ENCODE results near the gene RNF167.

Gene RNF167

DNA sequence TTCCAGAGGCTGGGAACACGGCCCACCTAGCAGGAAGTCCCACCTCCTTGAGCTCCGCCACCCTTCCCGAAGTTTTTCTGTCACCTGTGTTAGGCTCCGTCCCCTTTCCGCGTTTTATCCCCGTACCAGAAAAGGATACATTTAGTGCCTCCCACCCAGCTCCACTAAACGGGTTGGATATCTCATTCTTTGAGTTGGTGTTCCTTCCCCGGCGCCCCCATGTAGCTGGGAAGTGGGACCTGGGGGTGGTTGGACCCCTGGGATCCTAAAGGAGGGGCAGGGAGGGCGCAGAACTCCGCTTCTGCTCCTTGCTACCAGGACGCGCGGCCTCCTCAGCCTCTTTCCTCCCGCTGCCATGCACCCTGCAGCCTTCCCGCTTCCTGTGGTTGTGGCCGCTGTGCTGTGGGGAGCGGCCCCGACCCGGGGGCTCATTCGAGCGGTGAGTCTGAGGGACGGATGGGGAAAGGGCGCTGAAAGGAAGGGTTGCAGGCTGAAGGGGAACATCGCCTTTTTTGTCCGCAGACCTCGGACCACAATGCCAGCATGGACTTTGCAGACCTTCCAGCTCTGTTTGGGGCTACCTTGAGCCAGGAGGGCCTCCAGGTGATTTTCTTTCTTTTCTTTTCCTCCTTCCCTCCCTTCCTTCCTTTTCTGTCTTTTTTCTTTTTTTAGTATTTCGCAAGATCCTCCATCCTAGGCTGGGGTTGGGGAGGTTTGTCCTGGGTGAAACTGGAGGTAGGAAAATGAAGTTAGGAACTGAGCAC is 669 bp downstream of the RNF167 start:
- DNase-seq, result no peak

- no peak for DNase-seq
These were observed 1.2 kb downstream of the RNF167 start for GRCh38 chr17:4941319-4941610.

GRCh38 chr17:4942760-4943508 is 2.9 kb downstream of the RNF167 start:
- no peak for DNase-seq

DNA sequence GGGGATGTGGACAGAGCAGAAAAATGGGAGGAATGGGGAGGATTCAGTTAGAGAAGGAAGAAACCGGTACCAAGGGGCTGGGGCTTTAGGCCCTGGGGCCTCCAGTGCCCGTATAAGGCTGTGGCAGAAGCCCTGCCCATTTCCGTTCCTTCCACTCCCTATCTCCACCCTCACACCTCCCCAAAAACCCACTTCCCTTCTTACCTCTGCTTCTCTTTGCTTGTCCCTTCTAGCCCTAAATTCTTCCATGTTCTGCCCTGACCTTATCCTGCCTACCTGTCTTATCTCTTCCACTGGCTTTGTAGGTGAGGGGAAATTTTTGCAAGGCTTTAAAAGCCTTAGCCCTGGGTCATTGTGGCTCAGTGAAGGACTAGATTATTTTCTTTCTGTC is 4.1 kb downstream of the RNF167 start:
- no peak for DNase-seq

DNA sequence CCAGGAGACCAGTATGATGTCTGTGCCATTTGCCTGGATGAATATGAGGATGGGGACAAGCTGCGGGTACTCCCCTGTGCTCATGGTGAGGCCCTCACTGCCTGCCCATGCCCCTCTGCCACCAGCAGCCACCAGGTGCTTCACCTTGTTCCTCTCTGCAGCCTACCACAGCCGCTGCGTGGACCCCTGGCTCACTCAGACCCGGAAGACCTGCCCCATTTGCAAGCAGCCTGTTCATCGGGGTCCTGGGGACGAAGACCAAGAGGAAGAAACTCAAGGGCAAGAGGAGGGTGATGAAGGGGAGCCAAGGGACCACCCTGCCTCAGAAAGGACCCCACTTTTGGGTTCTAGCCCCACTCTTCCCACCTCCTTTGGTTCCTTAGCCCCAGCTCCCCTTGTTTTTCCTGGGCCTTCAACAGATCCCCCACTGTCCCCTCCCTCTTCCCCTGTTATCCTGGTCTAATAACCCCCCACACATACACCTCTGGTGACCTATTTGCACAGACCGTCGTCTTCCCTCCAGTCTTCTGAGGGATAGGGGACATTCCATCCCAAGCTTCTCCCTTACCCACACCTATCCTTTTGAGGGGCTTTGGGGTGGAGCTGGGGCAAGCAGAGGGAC is 4.6 kb downstream of the RNF167 start:
- no peak for DNase-seq

DNA sequence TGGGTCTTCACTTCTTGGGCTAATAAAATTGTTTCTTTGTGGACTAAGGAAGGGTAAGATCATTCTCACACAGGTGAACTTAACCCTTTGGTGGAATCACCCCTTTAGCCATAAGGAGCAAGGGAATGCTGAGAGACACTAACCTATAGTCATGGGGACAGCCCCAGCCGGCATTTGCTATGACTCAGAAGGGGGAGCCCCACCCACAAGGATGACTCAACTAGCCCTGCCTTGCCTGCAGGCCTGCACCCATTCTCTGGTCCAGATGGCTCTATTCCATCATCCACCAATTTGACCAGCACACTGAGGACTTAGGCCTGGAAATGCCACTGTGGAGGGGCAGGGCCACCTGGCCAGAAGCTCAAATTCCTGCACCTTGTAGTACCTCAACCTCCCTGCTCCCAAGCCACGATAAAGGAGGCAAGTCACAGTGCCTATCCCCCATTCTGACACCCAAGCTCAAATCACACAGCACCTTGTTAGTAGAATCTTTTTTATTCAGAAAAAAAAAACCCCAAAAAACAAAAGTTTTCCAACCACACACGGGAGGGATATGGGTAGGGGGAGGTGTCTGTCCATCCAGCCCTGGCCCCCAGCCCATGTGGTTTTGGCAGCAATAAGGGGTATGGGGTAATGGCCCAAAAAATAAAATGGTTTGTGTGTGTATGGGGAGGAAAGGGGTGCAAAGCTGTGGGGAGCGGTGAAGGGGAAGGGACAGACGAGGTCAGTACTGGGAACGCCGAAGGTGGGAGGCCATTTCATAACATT is 5.3 kb downstream of the RNF167 start:
- no peak for DNase-seq

- no peak for DNase-seq
These were observed 5.8 kb downstream of the RNF167 start for GRCh38 chr17:4945944-4946280.

GRCh38 chr17:4946312-4946976 is 6.4 kb downstream of the RNF167 start:
- no peak for DNase-seq

GRCh38 chr17:4947010-4947410 is 6.9 kb downstream of the RNF167 start:
- DNase-seq, result no peak

DNA sequence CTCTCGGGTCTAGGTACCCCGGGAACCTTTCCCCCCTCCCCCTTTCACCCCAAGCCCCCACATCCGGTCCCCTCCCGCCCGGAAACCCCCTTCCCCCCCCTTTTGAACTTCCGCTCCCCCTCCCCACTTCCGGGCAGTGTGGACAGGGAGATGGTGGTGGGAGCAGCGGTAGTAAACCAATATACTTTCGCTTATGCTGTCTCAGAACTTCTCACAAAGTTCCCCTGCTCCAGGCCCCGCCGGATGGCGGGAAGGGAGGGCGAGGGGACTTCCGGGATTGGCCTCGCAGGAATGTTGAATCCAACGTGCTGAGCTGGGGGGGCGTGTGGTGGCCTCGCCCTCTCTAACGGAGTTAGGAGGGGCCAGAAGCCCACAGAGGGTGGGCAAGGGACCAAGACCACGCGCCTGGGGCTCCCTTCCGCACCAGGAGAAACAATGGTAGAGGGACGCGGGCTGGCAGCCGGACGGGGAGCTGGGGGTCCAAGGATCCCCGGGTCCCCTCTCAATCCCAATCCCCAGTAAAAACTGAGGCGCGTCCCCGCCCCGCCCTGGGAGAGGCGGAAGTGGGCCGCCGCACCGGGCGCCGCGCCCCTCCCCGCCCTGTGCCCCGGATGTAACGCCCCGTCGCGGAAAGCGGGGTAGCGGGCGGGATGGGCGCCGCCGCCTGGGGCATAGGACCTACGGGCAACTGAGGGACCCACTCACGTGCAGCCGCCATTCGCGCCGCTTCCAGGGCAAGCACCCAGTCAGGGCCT is 7.5 kb downstream of the RNF167 start:
- no peak for DNase-seq

DNA sequence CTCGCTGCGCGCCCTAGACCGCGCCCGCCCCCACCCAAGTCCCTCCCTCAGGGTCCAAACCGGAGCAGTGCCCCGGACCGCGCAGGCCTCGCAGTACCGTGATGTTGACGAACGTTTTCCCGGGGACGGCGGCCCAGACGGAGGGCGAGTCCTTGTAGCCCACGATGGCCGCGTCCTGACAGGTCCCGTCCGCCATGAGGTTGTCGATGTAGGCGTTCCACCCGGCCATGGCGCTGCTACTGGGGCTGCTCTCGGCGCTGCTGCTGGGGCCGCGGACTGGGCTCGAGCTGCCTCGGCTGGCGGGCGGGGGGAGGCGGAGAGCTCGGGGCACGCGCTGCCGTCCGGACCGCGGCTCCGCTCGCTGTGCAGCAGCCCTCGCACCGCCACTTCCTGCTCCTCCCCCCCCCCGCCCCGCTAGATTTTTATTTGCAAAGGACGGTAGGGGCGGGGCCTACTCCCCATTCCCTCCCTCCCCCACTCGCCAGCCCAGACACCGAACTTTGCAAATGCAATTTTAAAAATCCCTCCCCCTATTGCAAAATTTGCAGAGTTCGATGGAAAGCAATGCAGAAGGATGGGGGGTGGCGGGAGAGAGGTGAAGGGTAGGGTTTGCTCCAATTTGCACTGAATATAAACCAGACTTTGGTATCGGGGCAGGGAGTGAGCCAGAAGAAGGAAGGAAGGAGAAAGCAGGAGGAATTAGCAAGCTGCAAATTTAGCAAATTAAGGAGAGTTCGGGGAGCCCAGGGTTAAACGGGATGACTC is 8.3 kb downstream of the RNF167 start, which contains the start of gene PFN1:
TSS of gene PFN1 (minus strand) at position 365 of the 765 bp plus-strand sequence. CDS start at position 229, 136 bp downstream.
- peak; percentile 85 for DNase-seq

GRCh38 chr17:4948931-4949320 is 8.9 kb downstream of the RNF167 start:
- peak; percentile 85 for DNase-seq

GRCh38 chr17:4949321-4950074 is 9.4 kb downstream of the RNF167 start:
- peak; percentile 65 for DNase-seq

DNA sequence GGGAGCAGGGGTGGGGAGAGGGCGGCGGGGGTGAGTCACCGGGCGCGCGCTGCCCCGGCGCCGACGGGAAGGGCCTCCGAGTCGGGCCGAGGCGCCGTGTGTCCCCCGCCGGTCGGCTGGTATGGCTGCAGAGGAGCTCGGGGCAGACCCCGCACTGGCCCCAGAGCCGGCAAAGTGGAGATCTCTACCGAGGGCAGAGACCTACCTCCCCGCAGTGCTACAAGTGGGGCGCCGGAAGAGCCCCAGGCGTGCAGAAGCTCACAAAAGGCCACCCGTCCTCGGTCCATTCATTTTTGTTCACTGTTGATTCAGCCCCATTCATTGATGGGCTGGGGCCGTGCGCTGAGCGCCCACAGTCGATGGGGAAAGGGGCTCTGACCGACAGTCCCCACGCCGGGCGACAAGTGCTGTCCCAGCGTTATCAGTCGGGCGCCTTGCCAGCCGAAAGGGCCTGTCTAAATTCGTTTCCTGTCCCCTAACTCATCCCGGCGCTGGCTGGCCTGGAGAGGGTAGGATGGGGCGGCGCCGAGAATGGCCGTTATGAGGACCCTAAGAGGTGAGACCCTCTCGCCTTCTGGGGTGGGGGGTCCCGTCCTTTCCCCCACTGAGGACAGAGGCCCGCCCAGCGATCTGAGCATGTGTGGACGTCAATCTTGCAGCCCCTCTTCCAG is 10.1 kb downstream of the RNF167 start:
- DNase-seq, result peak; percentile 51

- DNase-seq, result peak; percentile 71
These were observed 10.7 kb downstream of the RNF167 start, which contains the start of gene ENO3 for GRCh38 chr17:4950746-4951204. Gene ENO3, plus strand, starts transcription at chr17:4951119. Its CDS starts 711 bp downstream, at chr17:4951830.

DNA sequence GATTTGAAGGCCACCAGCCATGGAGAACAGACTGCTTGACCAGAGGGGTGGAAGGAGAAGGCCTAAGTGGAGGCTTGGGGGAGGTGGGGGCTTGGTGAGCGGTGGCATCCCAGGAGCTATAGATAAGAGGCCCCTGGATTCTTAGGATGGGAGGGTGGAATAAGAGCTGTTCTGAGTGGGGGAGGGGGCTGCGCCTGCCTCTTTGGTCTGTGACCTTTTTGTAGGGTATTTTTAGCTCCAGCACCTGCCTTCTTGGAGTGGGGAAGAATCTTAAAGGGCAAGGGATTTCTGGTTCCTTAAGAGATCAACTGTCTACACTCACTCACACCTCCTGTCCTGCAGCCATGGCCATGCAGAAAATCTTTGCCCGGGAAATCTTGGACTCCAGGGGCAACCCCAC is 11.4 kb downstream of the RNF167 start:
- no peak for DNase-seq

- no peak for DNase-seq
These were observed 13.4 kb downstream of the RNF167 start for GRCh38 chr17:4953451-4953961.

DNA sequence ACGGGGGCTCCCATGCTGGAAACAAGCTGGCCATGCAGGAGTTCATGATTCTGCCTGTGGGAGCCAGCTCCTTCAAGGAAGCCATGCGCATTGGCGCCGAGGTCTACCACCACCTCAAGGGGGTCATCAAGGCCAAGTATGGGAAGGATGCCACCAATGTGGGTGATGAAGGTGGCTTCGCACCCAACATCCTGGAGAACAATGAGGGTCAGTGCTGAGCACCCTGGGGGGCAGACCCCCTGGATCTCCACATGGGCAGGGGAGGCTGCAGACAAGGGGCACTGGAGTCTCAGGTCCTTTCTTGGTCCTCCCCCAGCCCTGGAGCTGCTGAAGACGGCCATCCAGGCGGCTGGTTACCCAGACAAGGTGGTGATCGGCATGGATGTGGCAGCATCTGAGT is 15.0 kb downstream of the RNF167 start:
- DNase-seq, result no peak

GRCh38 chr17:4956493-4957061 is 16.5 kb downstream of the RNF167 start:
- no peak for DNase-seq
